Central memory CD4-positive, alpha-beta T cell (primary cell): ENCODE data around the gene HYAL3.
A peak's percentile ranks its signal among the peaks of the same experiment; 100 is the strongest.
"Not testable (repeated sequence)": the region's sequence is repeated elsewhere in the genome, so short reads cannot be mapped to it uniquely, and the experiment has no call there.

ENCODE experiments used
- DNase-seq: peaks from one replicate; pipeline ENCODE4 v3.0.0; 2022

Gene HYAL3

GRCh38 chr3:50268703-50269451 is 30.3 kb downstream of the HYAL3 start, which contains the start of gene SEMA3B:
Gene SEMA3B (plus strand): TSS chr3:50269147. CDS start chr3:50269241, 94 bp downstream.
- no peak for DNase-seq

GRCh38 chr3:50268276-50268675 is 30.9 kb downstream of the HYAL3 start:
- no peak for DNase-seq

- DNase-seq = no peak
These were observed 31.8 kb downstream of the HYAL3 start for GRCh38 chr3:50267280-50267913.

GRCh38 chr3:50266836-50267235 is 32.4 kb downstream of the HYAL3 start:
- DNase-seq = no peak

- DNase-seq = no peak
These were observed 33.2 kb downstream of the HYAL3 start for GRCh38 chr3:50266017-50266416.

GRCh38 chr3:50265571-50265970 is 33.6 kb downstream of the HYAL3 start:
- DNase-seq = no peak

- DNase-seq = no peak
These were observed 34.2 kb downstream of the HYAL3 start for GRCh38 chr3:50264964-50265485.

GRCh38 chr3:50264383-50264963 is 34.7 kb downstream of the HYAL3 start:
- DNase-seq = no peak

GRCh38 chr3:50263478-50264382 is 35.5 kb downstream of the HYAL3 start:
- no peak for DNase-seq

- DNase-seq = no peak
These were observed 36.4 kb downstream of the HYAL3 start for GRCh38 chr3:50262778-50263177.

- DNase-seq = not testable (repeated sequence)
These were observed 37.0 kb downstream of the HYAL3 start for GRCh38 chr3:50262200-50262599.

GRCh38 chr3:50261505-50261904 is 37.7 kb downstream of the HYAL3 start:
- DNase-seq = no peak

GRCh38 chr3:50260942-50261441 is 38.2 kb downstream of the HYAL3 start:
- no peak for DNase-seq

- DNase-seq = peak; percentile 77
These were observed 38.9 kb downstream of the HYAL3 start for GRCh38 chr3:50260027-50260941.

GRCh38 chr3:50259432-50260026 is 39.7 kb downstream of the HYAL3 start:
- no peak for DNase-seq

GRCh38 chr3:50258979-50259378 is 40.2 kb downstream of the HYAL3 start:
- no peak for DNase-seq

- no peak for DNase-seq
These were observed 41.0 kb downstream of the HYAL3 start for GRCh38 chr3:50258029-50258680.

- no peak for DNase-seq
These were observed 42.0 kb downstream of the HYAL3 start for GRCh38 chr3:50256978-50257890.

GRCh38 chr3:50255251-50255615 is 44.0 kb downstream of the HYAL3 start:
- DNase-seq = no peak
